GM18909 (cell line): ENCODE results near the gene EXOC5.

Experiments
- ATAC-seq: cut with Tn5 transposase; IDR thresholded peaks from one replicate; pipeline ENCODE4 v1.9.1; 2021; ENCODE audit warnings: mild to moderate bottlenecking; ENCODE audit not compliant: unreplicated experiment, poor library complexity

EXOC5 gene

GRCh38 chr14:57268161-57269069, at the start of gene EXOC5, which contains the start of gene AP5M1:
EXOC5 (minus strand) TSS chr14:57268905; CDS start chr14:57268648, 257 bp downstream.
AP5M1 (plus strand) TSS chr14:57268971; CDS start chr14:57269315, 344 bp downstream.
- peak; percentile 88 for ATAC-seq

GRCh38 chr14:57317248-57317833, 48.6 kb upstream of the EXOC5 start:
- ATAC-seq, result no peak

GRCh38 chr14:57314396-57315089, 45.8 kb upstream of the EXOC5 start:
- ATAC-seq, result no peak

- no peak for ATAC-seq
Measured at GRCh38 chr14:57302883-57303282, 34.2 kb upstream of the EXOC5 start.

GRCh38 chr14:57299511-57299910, 30.8 kb upstream of the EXOC5 start:
- ATAC-seq, result no peak

GRCh38 chr14:57297852-57298251, 29.1 kb upstream of the EXOC5 start:
- no peak for ATAC-seq

- no peak for ATAC-seq
Measured at GRCh38 chr14:57295239-57295638, 26.5 kb upstream of the EXOC5 start.

- no peak for ATAC-seq
Measured at GRCh38 chr14:57293866-57294837, 25.4 kb upstream of the EXOC5 start.

GRCh38 chr14:57291692-57292647, 23.3 kb upstream of the EXOC5 start:
- no peak for ATAC-seq

GRCh38 chr14:57290751-57291150, 22.0 kb upstream of the EXOC5 start:
- no peak for ATAC-seq

GRCh38 chr14:57287745-57288144, 19.0 kb upstream of the EXOC5 start:
- ATAC-seq, result no peak

GRCh38 chr14:57277062-57277461, 8.4 kb upstream of the EXOC5 start:
- no peak for ATAC-seq

- no peak for ATAC-seq
Measured at GRCh38 chr14:57275023-57275664, 6.4 kb upstream of the EXOC5 start.

- ATAC-seq, result no peak
Measured at GRCh38 chr14:57274551-57274950, 5.8 kb upstream of the EXOC5 start.

GRCh38 chr14:57273236-57273635, 4.5 kb upstream of the EXOC5 start:
- ATAC-seq, result no peak

GRCh38 chr14:57266065-57266464, 2.6 kb downstream of the EXOC5 start:
- ATAC-seq, result no peak

GRCh38 chr14:57262117-57262516, 6.6 kb downstream of the EXOC5 start:
- no peak for ATAC-seq

GRCh38 chr14:57261604-57262003, 7.1 kb downstream of the EXOC5 start:
- no peak for ATAC-seq
